Effector CD8-positive, alpha-beta T cell (primary cell): ENCODE measurements around the gene GTSE1.

ENCODE experiments used
- DNase-seq: peaks from one replicate; lab custom pipeline; 2025; lab: John Stamatoyannopoulos, UW

The GTSE1 gene

DNA sequence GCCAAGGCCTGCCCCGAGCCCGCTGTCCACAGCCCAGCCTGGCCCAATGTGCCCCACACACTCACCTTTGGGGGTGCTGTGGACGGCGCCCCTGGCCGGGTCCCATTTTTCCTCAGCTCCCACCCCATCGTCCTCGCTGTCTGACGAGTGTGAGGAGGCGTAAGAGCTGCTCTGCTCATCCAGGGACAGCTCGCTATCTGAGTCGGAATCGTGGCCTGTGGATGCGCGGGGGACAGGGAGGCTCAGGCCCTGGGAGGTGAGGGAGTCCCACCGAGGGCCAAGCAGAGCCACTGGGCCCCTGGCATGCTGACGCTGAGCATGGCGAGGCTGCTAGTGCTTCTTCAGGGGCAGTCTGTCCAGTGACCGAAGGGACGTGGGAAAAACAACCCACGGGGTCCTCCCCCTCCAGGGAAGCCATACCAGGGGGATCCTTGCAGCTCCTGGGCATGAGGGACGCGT, 68.5 kb downstream of the GTSE1 start:
- DNase-seq = no peak

- no peak for DNase-seq
These were observed 69.7 kb downstream of the GTSE1 start for GRCh38 chr22:46366327-46366731.

DNA sequence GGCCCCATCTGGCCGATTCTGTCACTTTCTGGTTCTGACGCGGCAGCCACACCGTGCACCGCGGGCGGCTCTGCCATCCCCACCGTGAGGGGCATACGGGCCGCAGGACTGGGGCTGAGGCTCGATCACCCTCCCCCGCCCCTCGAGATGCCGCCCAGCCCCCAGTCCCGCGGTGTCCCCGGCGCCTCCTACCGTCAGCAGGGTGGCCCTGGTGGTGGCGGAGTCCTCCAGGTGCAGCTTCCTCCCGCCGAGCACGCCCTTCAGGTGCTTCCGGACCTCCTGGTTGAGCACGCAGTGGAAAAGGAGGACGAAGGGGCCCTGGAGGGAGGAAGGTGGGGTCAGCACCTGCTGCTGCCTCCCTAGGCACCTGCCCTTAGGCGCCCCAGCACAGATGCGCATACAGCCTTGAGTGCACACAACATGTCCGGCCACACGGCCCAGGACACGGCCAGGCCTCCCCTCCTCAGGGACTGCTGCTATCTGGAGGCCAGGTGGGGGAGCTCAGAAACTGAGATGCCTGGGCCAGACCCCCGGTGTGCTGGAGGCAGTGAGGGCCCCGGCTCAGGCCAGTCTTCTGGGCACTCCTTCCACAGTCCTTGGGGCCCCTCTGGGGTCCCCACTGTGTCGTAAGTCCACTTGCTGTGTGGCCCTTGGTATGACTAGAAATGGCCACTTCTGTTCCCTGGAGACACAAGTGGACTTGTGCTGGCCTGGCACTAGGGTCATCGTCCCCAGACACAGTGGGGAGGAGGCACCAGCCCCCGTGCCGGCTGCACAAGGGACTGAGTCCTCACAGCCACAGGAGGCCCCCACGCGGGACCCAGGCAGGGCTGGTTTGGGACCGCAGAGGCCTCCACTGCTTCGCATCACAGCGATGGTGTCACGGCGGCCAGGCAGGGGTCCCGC, 70.4 kb downstream of the GTSE1 start:
- DNase-seq = no peak

GRCh38 chr22:46367707-46368191, 71.1 kb downstream of the GTSE1 start:
- DNase-seq = peak; percentile 43

DNA sequence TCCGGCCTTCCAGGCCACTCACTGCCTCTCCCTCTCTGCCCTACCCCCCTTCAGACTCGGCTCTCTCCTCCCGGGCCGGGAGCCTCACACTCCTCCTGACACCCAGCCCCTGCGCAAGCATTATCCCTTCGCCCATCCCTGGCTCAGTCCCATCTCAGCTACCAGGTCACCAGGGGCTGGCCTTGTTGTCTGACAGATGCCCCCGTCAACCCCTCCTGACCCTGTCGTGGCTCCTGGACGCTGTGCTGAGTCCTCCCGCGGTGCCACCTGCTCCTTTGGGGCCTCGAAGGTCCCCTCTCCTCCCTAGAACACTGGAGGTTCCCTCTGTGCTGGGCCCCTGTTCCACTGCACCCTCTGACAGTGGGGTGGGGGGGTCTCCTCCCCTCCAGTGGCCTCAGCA, 71.8 kb downstream of the GTSE1 start:
- no peak for DNase-seq

- no peak for DNase-seq
These were observed 72.4 kb downstream of the GTSE1 start for GRCh38 chr22:46368871-46369715.

- no peak for DNase-seq
These were observed 73.3 kb downstream of the GTSE1 start for GRCh38 chr22:46369716-46370583.

- no peak for DNase-seq
These were observed 74.1 kb downstream of the GTSE1 start for GRCh38 chr22:46370584-46371291.

GRCh38 chr22:46371623-46372226, 75.1 kb downstream of the GTSE1 start:
- DNase-seq = no peak

GRCh38 chr22:46372686-46373085, 76.0 kb downstream of the GTSE1 start:
- DNase-seq = no peak

- DNase-seq = no peak
These were observed 76.5 kb downstream of the GTSE1 start for GRCh38 chr22:46373159-46373558.

GRCh38 chr22:46373921-46374662, 77.4 kb downstream of the GTSE1 start:
- no peak for DNase-seq

- no peak for DNase-seq
These were observed 78.2 kb downstream of the GTSE1 start for GRCh38 chr22:46374663-46375474.

GRCh38 chr22:46376111-46376510, 79.4 kb downstream of the GTSE1 start:
- DNase-seq = no peak

- DNase-seq = no peak
These were observed 80.3 kb downstream of the GTSE1 start for GRCh38 chr22:46376908-46377524.

DNA sequence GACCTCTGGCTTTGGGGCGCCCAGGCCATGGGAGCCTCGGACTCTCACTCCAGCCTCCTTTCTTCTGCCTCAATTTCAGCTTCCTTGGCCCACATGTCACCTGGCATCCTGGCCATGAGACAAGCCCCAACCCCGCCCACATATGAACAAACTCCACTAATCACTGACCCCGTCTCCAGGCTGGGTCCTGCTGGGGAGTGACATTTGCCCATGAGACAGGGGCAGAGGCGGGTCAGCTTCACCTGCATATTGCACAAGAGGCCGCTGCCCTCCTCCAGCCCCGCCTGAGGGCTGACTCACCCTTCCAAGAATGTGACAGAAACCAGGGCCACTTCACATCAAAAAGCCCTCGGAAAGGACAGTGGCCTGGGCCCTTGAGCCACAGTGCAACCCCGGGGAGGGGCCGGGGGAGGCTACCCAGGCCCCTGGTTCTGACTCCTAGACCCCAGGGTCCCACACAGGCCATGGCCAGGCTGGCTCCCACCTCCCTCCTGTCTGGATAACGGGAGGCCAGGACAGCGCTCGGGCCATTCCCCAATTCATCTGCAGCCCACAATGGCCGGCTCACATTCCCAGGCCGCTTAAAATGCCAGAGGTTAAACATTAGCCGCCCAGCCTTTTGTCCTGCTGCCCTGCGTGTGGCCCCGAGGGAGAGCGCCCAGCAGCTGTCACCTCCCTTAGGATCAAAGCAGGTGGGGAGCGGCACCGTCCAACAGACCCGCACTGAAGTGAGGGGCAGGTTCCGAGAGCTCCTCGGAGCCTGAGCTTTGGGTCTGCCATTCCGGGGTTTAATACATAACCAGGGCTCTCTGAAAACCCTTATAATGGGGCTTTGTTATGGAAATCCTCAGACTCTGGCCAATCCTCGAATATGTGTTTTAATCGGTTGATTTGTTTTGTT, 81.1 kb downstream of the GTSE1 start:
- no peak for DNase-seq

DNA sequence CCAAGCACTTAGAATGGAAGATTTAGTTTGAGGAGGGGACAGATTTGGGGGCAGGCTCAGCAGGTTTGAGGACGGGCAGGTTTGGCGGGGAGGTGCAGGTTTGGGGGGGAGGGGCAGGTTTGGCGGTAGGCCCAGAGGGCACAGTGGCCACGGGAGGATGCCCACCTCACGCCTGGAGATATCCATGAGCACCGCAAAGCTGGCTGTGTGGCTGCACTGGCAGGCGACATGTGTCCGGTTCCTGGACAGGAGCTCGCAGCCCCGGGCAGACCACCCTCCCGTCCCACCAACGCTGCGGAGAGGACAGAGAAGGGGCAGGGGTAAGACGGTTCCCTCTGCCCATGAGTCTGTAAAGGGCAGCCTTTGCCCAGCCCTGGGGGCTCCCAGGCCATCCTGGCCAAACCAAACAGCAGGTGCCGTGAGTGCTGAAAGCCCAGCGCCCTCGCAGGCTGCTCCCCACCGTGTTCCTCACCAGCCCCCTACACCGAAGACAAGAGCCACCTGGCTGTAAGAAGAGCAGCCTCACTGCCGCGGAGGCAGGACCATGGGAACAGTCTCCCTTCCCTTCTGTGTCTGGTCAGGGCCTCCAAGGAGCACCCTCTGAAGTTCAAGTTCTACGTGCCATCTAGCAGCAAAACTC, 81.9 kb downstream of the GTSE1 start:
- no peak for DNase-seq
